Neutrophil (primary cell): ENCODE results near the gene TMEM154.

Experiments
- H3K27ac ChIP-seq: fragments of 200-600 bp; sonication (generic); 2 replicates; pipeline ENCODE4 v1.5.1; 2016; ENCODE audit warnings: mild to moderate bottlenecking, moderate library complexity
- H3K27me3 ChIP-seq: fragments of 200-600 bp; sonication (generic); 2 replicates; pipeline ENCODE4 v1.6.0; 2016; ENCODE audit warnings: mild to moderate bottlenecking
- H3K36me3 ChIP-seq: fragments of 200-600 bp; sonication (generic); 2 replicates; pipeline ENCODE4 v1.5.1; 2017
- H3K4me1 ChIP-seq, 2 experiments: fragments of 200-600 bp in 1 of 2; sonication (generic) in 1 of 2; 1 replicate in 1 of 2; 2 replicates in 1 of 2; pipeline versions ENCODE4 v1.5.1 to v1.6.1; 2013 to 2016; ENCODE audit warnings: low read depth in 1 of 2, low read length in 1 of 2, mild to moderate bottlenecking in 1 of 2, moderate library complexity in 1 of 2; ENCODE audit not compliant: control insufficient read depth in 1 of 2, insufficient read depth in 1 of 2
- H3K4me3 ChIP-seq, 2 experiments: fragments of 200-600 bp in 1 of 2; sonication (generic) in 1 of 2; 1 replicate in 1 of 2; 2 replicates in 1 of 2; pipeline ENCODE4 v1.5.1; 2013 to 2016; ENCODE audit warnings: low read depth in 1 of 2, low read length in 1 of 2, mild to moderate bottlenecking in 1 of 2, moderate library complexity in 1 of 2
- H3K9me3 ChIP-seq: fragments of 200-600 bp; sonication (generic); 2 replicates; pipeline ENCODE4 v1.5.1; 2016
- CTCF ChIP-seq: fragments of 200-600 bp; sonication (generic); IDR thresholded peaks from 2 replicates; pipeline ENCODE4 v1.5.1; 2016; ENCODE audit warnings: antibody characterized with exemption

The TMEM154 gene

GRCh38 chr4:152679414-152680281 lies at the start of gene TMEM154:
TSS of gene TMEM154 (minus strand) at chr4:152679997. CDS start at chr4:152679933, 64 bp downstream.
- Histone ChIP-seq H3K4me3 (peak within 1 kb of the TSS; percentile 67 to 82), H3K27me3 (no peaks in the 10 kb centered on the region), H3K9me3 (no peaks in the 10 kb centered on the region), H3K27ac (peak within 1 kb of the TSS; percentile 98), H3K4me1 (peaks cover 67 to 68% of the 10 kb centered on the region in 2 experiments), H3K36me3 (peaks cover 11% of the 10 kb centered on the region)
- peak; percentile 62 for TF ChIP-seq CTCF

- no peaks in the 10 kb centered on the region for H3K9me3 ChIP-seq
- no peak for TF ChIP-seq CTCF
- peaks cover 61 to 65% of the 10 kb centered on the region in 2 experiments for H3K4me1 ChIP-seq
- H3K36me3 ChIP-seq, result no peaks in the 10 kb centered on the region
- no peaks in the 10 kb centered on the region for H3K27me3 ChIP-seq
- H3K27ac ChIP-seq, result peak overlapping the region; percentile 50
- no peak overlapping the region for H3K4me3 ChIP-seq
Measured at GRCh38 chr4:152729466-152729865, 49.7 kb upstream of the TMEM154 start.

- no peaks in the 10 kb centered on the region for H3K9me3 ChIP-seq
- no peak overlapping the region for H3K27ac ChIP-seq
- no peaks in the 10 kb centered on the region for H3K36me3 ChIP-seq
- TF ChIP-seq CTCF, result no peak
- H3K4me3 ChIP-seq, result no peak overlapping the region
- H3K4me1 ChIP-seq, result peaks cover 63 to 68% of the 10 kb centered on the region in 2 experiments
- no peaks in the 10 kb centered on the region for H3K27me3 ChIP-seq
Measured at GRCh38 chr4:152728343-152728742, 48.5 kb upstream of the TMEM154 start.

- Histone ChIP-seq H3K4me3 (no peak overlapping the region), H3K4me1 (peaks cover 66 to 69% of the 10 kb centered on the region in 2 experiments), H3K9me3 (no peaks in the 10 kb centered on the region), H3K27me3 (no peaks in the 10 kb centered on the region), H3K27ac (no peak overlapping the region), H3K36me3 (no peaks in the 10 kb centered on the region)
- TF ChIP-seq CTCF, result no peak
Measured at GRCh38 chr4:152727784-152728183, 48.0 kb upstream of the TMEM154 start.

GRCh38 chr4:152724494-152724893 lies 44.7 kb upstream of the TMEM154 start:
- H3K27me3 ChIP-seq, result no peaks in the 10 kb centered on the region
- no peak overlapping the region for H3K4me3 ChIP-seq
- H3K9me3 ChIP-seq, result no peaks in the 10 kb centered on the region
- H3K4me1 ChIP-seq, result peaks cover 41 to 50% of the 10 kb centered on the region in 2 experiments
- H3K36me3 ChIP-seq, result no peaks in the 10 kb centered on the region
- H3K27ac ChIP-seq, result peak overlapping the region; percentile 64
- TF ChIP-seq CTCF, result no peak
